ENCODE measurements around the gene CRYBB2.

DNA sequence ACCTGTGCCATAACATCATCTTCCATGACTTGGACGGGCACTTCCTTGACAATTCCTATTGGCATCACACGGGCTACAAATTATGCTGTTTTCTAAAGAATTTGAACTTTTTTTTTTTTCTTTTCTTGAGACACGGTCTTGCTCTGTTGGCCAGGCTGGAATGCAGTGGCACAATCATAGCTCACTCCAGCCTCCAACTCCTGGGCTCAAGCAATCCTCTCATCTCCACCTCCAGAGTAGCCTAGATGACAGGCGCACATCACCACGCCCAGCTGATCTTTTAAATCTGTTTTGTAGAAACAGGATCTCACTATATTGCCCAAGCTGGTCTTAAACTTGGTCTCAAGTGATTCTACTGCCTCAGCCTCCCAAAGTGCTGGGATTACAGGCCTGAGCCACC, 23.1 kb upstream of the CRYBB2 start:
- TF ChIP-seq POLR2A (IDR thresholded peaks at IDR 0.05), result no peak
- TF ChIP-seq, protein P1, sequence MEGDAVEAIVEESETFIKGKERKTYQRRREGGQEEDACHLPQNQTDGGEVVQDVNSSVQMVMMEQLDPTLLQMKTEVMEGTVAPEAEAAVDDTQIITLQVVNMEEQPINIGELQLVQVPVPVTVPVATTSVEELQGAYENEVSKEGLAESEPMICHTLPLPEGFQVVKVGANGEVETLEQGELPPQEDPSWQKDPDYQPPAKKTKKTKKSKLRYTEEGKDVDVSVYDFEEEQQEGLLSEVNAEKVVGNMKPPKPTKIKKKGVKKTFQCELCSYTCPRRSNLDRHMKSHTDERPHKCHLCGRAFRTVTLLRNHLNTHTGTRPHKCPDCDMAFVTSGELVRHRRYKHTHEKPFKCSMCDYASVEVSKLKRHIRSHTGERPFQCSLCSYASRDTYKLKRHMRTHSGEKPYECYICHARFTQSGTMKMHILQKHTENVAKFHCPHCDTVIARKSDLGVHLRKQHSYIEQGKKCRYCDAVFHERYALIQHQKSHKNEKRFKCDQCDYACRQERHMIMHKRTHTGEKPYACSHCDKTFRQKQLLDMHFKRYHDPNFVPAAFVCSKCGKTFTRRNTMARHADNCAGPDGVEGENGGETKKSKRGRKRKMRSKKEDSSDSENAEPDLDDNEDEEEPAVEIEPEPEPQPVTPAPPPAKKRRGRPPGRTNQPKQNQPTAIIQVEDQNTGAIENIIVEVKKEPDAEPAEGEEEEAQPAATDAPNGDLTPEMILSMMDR (IDR thresholded peaks at IDR 0.05), result no peak

All from Peyer's patch (tissue), 4 donors.